A549 (cell line): ENCODE results near the gene SYTL2.

ENCODE experiments used
- CTCF ChIP-seq: fragments of >200 bp; sonication (Bioruptor Twin); formaldehyde crosslinking; IDR thresholded peaks from 3 replicates; pipeline ENCODE4 v1.5.1; 2016
- MYC ChIP-seq: IDR thresholded peaks from 2 replicates; pipeline ENCODE4 v1.6.1; 2012; ENCODE audit warnings: mild to moderate bottlenecking, inconsistent platforms, low read length, improper control_type of control experiment, borderline replicate concordance
- NR3C1 ChIP-seq: fragments of >200 bp; sonication (Bioruptor Twin); formaldehyde crosslinking; IDR thresholded peaks from 3 replicates; pipeline ENCODE4 v1.6.1; 2017
- SMC3 ChIP-seq: fragments of >200 bp; sonication (Bioruptor Twin); formaldehyde crosslinking; IDR thresholded peaks from 3 replicates; pipeline ENCODE4 v1.6.1; 2018; ENCODE audit warnings: inconsistent platforms
- USF2 ChIP-seq: fragments of 450-650 bp; IDR thresholded peaks from 2 replicates; pipeline ENCODE4 v1.6.1; 2014; ENCODE audit warnings: antibody characterized with exemption

- TF ChIP-seq USF2, result no peak
- TF ChIP-seq CTCF, result no peak
- no peak for TF ChIP-seq SMC3
- no peak for TF ChIP-seq MYC
- no peak for TF ChIP-seq NR3C1
Observed at GRCh38 chr11:85752890-85753581, 57.9 kb downstream of the SYTL2 start.
